ENCODE data around the gene MED27.

DNA sequence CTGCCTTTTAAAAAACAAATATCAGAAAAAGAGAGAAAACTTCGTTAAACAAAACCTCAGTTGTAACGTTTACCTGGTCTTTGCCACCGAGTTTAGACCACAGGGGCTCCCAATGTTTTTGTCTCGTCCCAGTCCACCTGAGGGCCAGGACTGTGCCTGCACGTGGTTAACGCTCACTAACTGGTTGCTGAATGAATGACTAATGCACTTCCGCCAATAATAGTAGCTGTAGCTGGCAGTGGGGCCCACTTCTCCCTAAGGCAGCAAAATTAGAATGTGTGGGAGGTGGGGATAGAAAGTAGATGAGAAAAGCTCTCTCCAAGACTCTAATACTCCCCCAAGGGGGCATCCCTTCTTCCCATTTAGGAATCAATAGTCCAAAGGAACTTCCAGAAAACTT lies 29.1 kb upstream of the MED27 start:
- TF ChIP-seq CREM (IDR thresholded peaks at IDR 0.05; ENCODE audit: low read depth) (no peak), CTCF (IDR thresholded peaks at IDR 0.05 in 2 of 3, conservative IDR thresholded peaks at IDR 0.05 in 1 of 3; ENCODE audit: insufficient read depth in 2 of 3, low read depth in 1 of 3, low read length in 3 of 3) (no peak), KDM1A (IDR thresholded peaks at IDR 0.05) (no peak), SIN3A (IDR thresholded peaks at IDR 0.05; ENCODE audit: borderline replicate concordance in 2 of 2, control insufficient read depth in 1 of 2, low read depth in 2 of 2, low read length in 2 of 2) (no peak), ZZZ3 (IDR thresholded peaks at IDR 0.05) (no peak), POLR2A (conservative IDR thresholded peaks at IDR 0.05) (no peak), E2F1 (CRISPR knock-in tag; IDR thresholded peaks at IDR 0.05) (no peak), POU5F1 (IDR thresholded peaks at IDR 0.05; ENCODE audit: borderline replicate concordance, low read depth, low read length, partially characterized antibody) (no peak), ZNF75A (CRISPR knock-in tag; IDR thresholded peaks at IDR 0.05) (no peak), MXI1 (IDR thresholded peaks at IDR 0.05; ENCODE audit: low read depth, low read length) (no peak)

Measured in K562 (cell line).